Upper lobe of right lung (tissue), 1 donor: ENCODE measurements around the gene NACAD. TPM values are rescaled to one million over a fixed set of nuclear protein-coding genes. Genes with fewer than 3 reads are reported as not detected.

Experiments
- ATAC-seq: fragments of 200-7000 bp; cut with Tn5 transposase; one replicate; pipeline ENCODE4 v1.9.1; 2020; ENCODE audit warnings: mild to moderate bottlenecking, moderate library complexity
- DNase-seq: peaks from one replicate; pipeline ENCODE4 v3.0.0-alpha.2; 2020
- H3K27ac ChIP-seq: fragments of 200-600 bp; one replicate; pipeline ENCODE4 v1.8.0; 2022
- H3K27me3 ChIP-seq: fragments of 200-600 bp; one replicate; pipeline ENCODE4 v1.8.0; 2022; ENCODE audit warnings: mild to moderate bottlenecking
- H3K36me3 ChIP-seq: fragments of 200-600 bp; one replicate; pipeline ENCODE4 v1.8.0; 2022
- H3K4me1 ChIP-seq: fragments of 200-600 bp; one replicate; pipeline ENCODE4 v1.8.0; 2022
- H3K4me3 ChIP-seq: fragments of 200-600 bp; one replicate; pipeline ENCODE4 v1.8.0; 2022; ENCODE audit warnings: mild to moderate bottlenecking
- H3K9me3 ChIP-seq: fragments of 200-600 bp; one replicate; pipeline ENCODE4 v1.8.0; 2022
- CTCF ChIP-seq: fragments of 200-600 bp; IDR thresholded peaks from one replicate; pipeline ENCODE4 v1.8.0; 2022; ENCODE audit warnings: antibody characterized with exemption
- intact Hi-C: fragments of 100-400 bp; cut with DNase I; formaldehyde crosslinking; loops from one replicate; pipeline ENCODE4 v1.11.0; 2022
- total RNA-seq: library from RNA; stranded (reverse); fragmentation: NEBNext Ultra II Directional; extraction: Animal tissue kit (Norgen Biotek cat#: 25700); gene quantifications from one replicate; pipeline ENCODE4 v1.2.1, GENCODE V29; 2021
- donor health status: DM: no; HTN: yes; CAD: no; lungs with severe emphysema.

The NACAD gene
- total RNA-seq, 1 donor from 2014 or later = 2.3 TPM

DNA sequence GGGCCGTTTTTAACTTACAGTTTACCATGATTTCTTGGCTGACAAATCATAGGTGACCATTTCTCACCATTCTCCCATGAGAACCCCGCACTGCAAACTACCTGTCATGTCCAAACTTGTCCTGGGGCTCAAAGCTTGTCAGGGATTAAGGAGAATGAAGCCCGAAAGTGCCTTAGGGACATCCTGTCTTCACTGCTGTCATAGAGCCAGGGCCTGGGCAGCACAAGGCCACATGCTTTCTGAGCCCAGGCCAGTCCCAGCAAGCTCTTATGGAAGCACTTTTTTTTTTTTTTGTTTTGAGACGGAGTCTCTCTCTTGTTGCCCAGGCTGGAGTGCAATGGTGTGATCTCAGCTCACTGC is 54.9 kb downstream of the NACAD start:
- no peak for TF ChIP-seq CTCF
- no peak overlapping the region for H3K27ac ChIP-seq
- H3K4me3 ChIP-seq = no peak overlapping the region
- peaks cover 13% of the 10 kb centered on the region for H3K36me3 ChIP-seq
- no peaks in the 10 kb centered on the region for H3K27me3 ChIP-seq
- no peaks in the 10 kb centered on the region for H3K9me3 ChIP-seq
- no peak for ATAC-seq
- no peak for DNase-seq
- peaks cover 8% of the 10 kb centered on the region for H3K4me1 ChIP-seq
- intact Hi-C loops = no loop called here

GRCh38 chr7:45033261-45033930 is 55.4 kb downstream of the NACAD start:
- no peak for TF ChIP-seq CTCF
- Histone ChIP-seq H3K4me1 (peaks cover 8% of the 10 kb centered on the region), H3K36me3 (peaks cover 7% of the 10 kb centered on the region), H3K4me3 (no peak overlapping the region), H3K9me3 (no peaks in the 10 kb centered on the region), H3K27ac (no peak overlapping the region), H3K27me3 (no peaks in the 10 kb centered on the region)
- no peak for DNase-seq
- intact Hi-C loops = no loop called here
- no peak for ATAC-seq

GRCh38 chr7:45032421-45032820 is 56.3 kb downstream of the NACAD start:
- H3K36me3 ChIP-seq = peaks cover 6% of the 10 kb centered on the region
- H3K4me3 ChIP-seq = no peak overlapping the region
- DNase-seq (no peak), ATAC-seq (no peak)
- no peaks in the 10 kb centered on the region for H3K9me3 ChIP-seq
- H3K4me1 ChIP-seq = peaks cover 8% of the 10 kb centered on the region
- H3K27me3 ChIP-seq = no peaks in the 10 kb centered on the region
- TF ChIP-seq CTCF = no peak
- intact Hi-C loops = no loop called here
- H3K27ac ChIP-seq = no peak overlapping the region

DNA sequence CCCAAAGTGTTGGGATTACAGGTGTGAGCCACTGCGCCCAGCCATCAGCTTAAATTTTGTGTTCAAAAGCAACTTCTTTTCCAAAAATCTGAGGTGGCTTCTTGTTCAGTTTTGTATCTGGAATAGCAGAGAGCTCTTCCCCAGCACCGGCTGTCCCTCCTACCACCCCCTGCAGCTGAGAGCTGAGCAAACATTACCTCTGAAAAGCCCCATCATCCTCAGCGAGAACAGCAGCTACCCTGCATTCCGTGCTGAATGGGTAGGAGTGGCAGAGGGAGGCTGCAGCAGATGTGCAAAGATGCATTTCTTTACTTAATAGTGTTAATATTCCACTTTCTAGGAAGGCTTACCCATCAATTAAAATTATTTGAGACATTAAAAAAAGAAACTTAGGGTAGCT is 56.9 kb downstream of the NACAD start:
- Histone ChIP-seq H3K9me3 (no peaks in the 10 kb centered on the region), H3K27ac (no peak overlapping the region), H3K36me3 (peaks cover 6% of the 10 kb centered on the region), H3K4me1 (peaks cover 8% of the 10 kb centered on the region), H3K4me3 (no peak overlapping the region), H3K27me3 (no peaks in the 10 kb centered on the region)
- no peak for TF ChIP-seq CTCF
- ATAC-seq (no peak), DNase-seq (no peak)
- intact Hi-C loops = no loop called here

Other genes with a start within 250 kb of the NACAD start
- gene H2AZ2, start 240.9 kb downstream of the NACAD start, total RNA-seq = 131 TPM
- 26.0 TPM for gene PURB, start 203.4 kb downstream of the NACAD start, total RNA-seq
- 21.0 TPM for gene MYO1G, start 110.0 kb downstream of the NACAD start, total RNA-seq
- gene CCM2, start 88.8 kb downstream of the NACAD start, total RNA-seq = 40.2 TPM
- 59.4 TPM for gene TBRG4, start 22.7 kb upstream of the NACAD start, total RNA-seq
- 255 TPM for gene RAMP3, start 68.8 kb upstream of the NACAD start, total RNA-seq